GM12872 (cell line): ENCODE data around the gene HDAC6.

Experiments
- CTCF ChIP-seq: IDR thresholded peaks from 3 replicates; pipeline ENCODE4 v1.5.1; 2011; ENCODE audit warnings: low read depth, mild to moderate bottlenecking, low read length, moderate library complexity; ENCODE audit not compliant: insufficient read depth

The HDAC6 gene

GRCh38 chrX:48790477-48790876, 11.4 kb upstream of the HDAC6 start:
- TF ChIP-seq CTCF = no peak

GRCh38 chrX:48791063-48791820, 10.6 kb upstream of the HDAC6 start:
- no peak for TF ChIP-seq CTCF

- no peak for TF ChIP-seq CTCF
Observed at GRCh38 chrX:48792219-48792618, 9.6 kb upstream of the HDAC6 start.

GRCh38 chrX:48793935-48794334, 7.9 kb upstream of the HDAC6 start:
- TF ChIP-seq CTCF = no peak

- no peak for TF ChIP-seq CTCF
Observed at GRCh38 chrX:48794340-48794910, 7.4 kb upstream of the HDAC6 start.

GRCh38 chrX:48794911-48795515, 6.9 kb upstream of the HDAC6 start:
- TF ChIP-seq CTCF = no peak

- no peak for TF ChIP-seq CTCF
Observed at GRCh38 chrX:48798318-48798717, 3.5 kb upstream of the HDAC6 start.
